Activated T-cell treated with anti-CD3 and anti-CD28 coated beads, Interleukin-2, amount 50 U/mL, for 4 hours (primary cell): Measurements from ENCODE around the gene CCDC86. TPM values are rescaled to one million over a fixed set of nuclear protein-coding genes. Genes with fewer than 3 reads are reported as not detected.
A peak's percentile ranks its signal among the peaks of the same experiment; 100 is the strongest.

Experiments
- ATAC-seq, 2 donors: fragments of 200-7000 bp; cut with Tn5 transposase; one replicate each; pipeline ENCODE4 v1.10.0; 2021
- DNase-seq: peaks from one replicate; pipeline ENCODE4 v3.0.0-alpha.2; 2020
- H3K27me3 Mint-ChIP-seq: one replicate; pipeline ENCODE4 v1.8.0; 2021; ENCODE audit warnings: low read depth, mixed read lengths
- H3K36me3 Mint-ChIP-seq: one replicate; pipeline ENCODE4 v1.8.0; 2022; ENCODE audit warnings: mixed read lengths; ENCODE audit not compliant: insufficient read depth
- H3K4me1 Mint-ChIP-seq: one replicate; pipeline ENCODE4 v1.8.0; 2021; ENCODE audit warnings: low read depth, mixed read lengths
- H3K4me3 Mint-ChIP-seq: one replicate; pipeline ENCODE4 v1.8.0; 2021; ENCODE audit warnings: mild to moderate bottlenecking, moderate library complexity, mixed read lengths
- H3K9me3 Mint-ChIP-seq: one replicate; pipeline ENCODE4 v1.8.0; 2021; ENCODE audit warnings: mixed read lengths
- total RNA-seq, 3 donors: library from RNA; stranded (reverse); gene quantifications; one replicate each; pipeline ENCODE4 v1.2.1, GENCODE V29; 2021

CCDC86 gene
- total RNA-seq, 3 donors from 2014 or later: 182 to 218 (median 190) TPM

- no peak for ATAC-seq
- Mint-ChIP-seq H3K4me3 (no peak overlapping the region), H3K36me3 (peaks cover 12% of the 10 kb centered on the region), H3K27me3 (no peaks in the 10 kb centered on the region), H3K4me1 (peaks cover 13% of the 10 kb centered on the region), H3K9me3 (no peaks in the 10 kb centered on the region)
- DNase-seq: no peak
These were observed 32.8 kb downstream of the CCDC86 start for GRCh38 chr11:60874421-60875365.

GRCh38 chr11:60875366-60876167 lies 33.7 kb downstream of the CCDC86 start:
- no peak overlapping the region for H3K4me3 Mint-ChIP-seq
- no peaks in the 10 kb centered on the region for H3K9me3 Mint-ChIP-seq
- H3K27me3 Mint-ChIP-seq: no peaks in the 10 kb centered on the region
- ATAC-seq (no peak), DNase-seq (no peak)
- H3K4me1 Mint-ChIP-seq: peaks cover 13% of the 10 kb centered on the region
- peaks cover 16% of the 10 kb centered on the region for H3K36me3 Mint-ChIP-seq

- Mint-ChIP-seq H3K27me3 (no peaks in the 10 kb centered on the region), H3K36me3 (peaks cover 20% of the 10 kb centered on the region), H3K4me1 (peaks cover 11% of the 10 kb centered on the region), H3K4me3 (no peak overlapping the region), H3K9me3 (no peaks in the 10 kb centered on the region)
- ATAC-seq: no peak
- DNase-seq: no peak
These were observed 34.2 kb downstream of the CCDC86 start for GRCh38 chr11:60876168-60876485.

GRCh38 chr11:60878245-60879101 lies 36.6 kb downstream of the CCDC86 start:
- Mint-ChIP-seq H3K36me3 (peaks cover 34% of the 10 kb centered on the region), H3K4me1 (peaks cover under 1% of the 10 kb centered on the region), H3K4me3 (no peak overlapping the region), H3K27me3 (no peaks in the 10 kb centered on the region), H3K9me3 (no peaks in the 10 kb centered on the region)
- ATAC-seq: no peak
- no peak for DNase-seq

- no peak for ATAC-seq
- H3K4me1 Mint-ChIP-seq: no peaks in the 10 kb centered on the region
- H3K36me3 Mint-ChIP-seq: peaks cover 39% of the 10 kb centered on the region
- H3K4me3 Mint-ChIP-seq: no peak overlapping the region
- H3K27me3 Mint-ChIP-seq: no peaks in the 10 kb centered on the region
- H3K9me3 Mint-ChIP-seq: no peaks in the 10 kb centered on the region
- no peak for DNase-seq
These were observed 37.2 kb downstream of the CCDC86 start for GRCh38 chr11:60879104-60879503.

GRCh38 chr11:60879971-60880588 lies 38.2 kb downstream of the CCDC86 start:
- H3K36me3 Mint-ChIP-seq: peaks cover 41% of the 10 kb centered on the region
- H3K4me3 Mint-ChIP-seq: no peak overlapping the region
- ATAC-seq: no peak
- no peaks in the 10 kb centered on the region for H3K4me1 Mint-ChIP-seq
- H3K27me3 Mint-ChIP-seq: no peaks in the 10 kb centered on the region
- no peak for DNase-seq
- no peaks in the 10 kb centered on the region for H3K9me3 Mint-ChIP-seq

GRCh38 chr11:60880643-60881282 lies 38.9 kb downstream of the CCDC86 start:
- H3K27me3 Mint-ChIP-seq: no peaks in the 10 kb centered on the region
- no peaks in the 10 kb centered on the region for H3K9me3 Mint-ChIP-seq
- peaks cover 47% of the 10 kb centered on the region for H3K36me3 Mint-ChIP-seq
- H3K4me1 Mint-ChIP-seq: no peaks in the 10 kb centered on the region
- H3K4me3 Mint-ChIP-seq: no peak overlapping the region
- ATAC-seq (no peak), DNase-seq (no peak)

GRCh38 chr11:60887556-60887955 lies 45.6 kb downstream of the CCDC86 start:
- Mint-ChIP-seq H3K27me3 (no peaks in the 10 kb centered on the region), H3K9me3 (no peaks in the 10 kb centered on the region), H3K4me1 (no peaks in the 10 kb centered on the region), H3K4me3 (no peak overlapping the region), H3K36me3 (peaks cover 45% of the 10 kb centered on the region)
- ATAC-seq (peak; percentile 67 to 86), DNase-seq (no peak)

- ATAC-seq (no peak), DNase-seq (no peak)
- Mint-ChIP-seq H3K9me3 (no peaks in the 10 kb centered on the region), H3K36me3 (peaks cover 38% of the 10 kb centered on the region), H3K4me3 (no peak overlapping the region), H3K27me3 (no peaks in the 10 kb centered on the region), H3K4me1 (no peaks in the 10 kb centered on the region)
These were observed 48.0 kb downstream of the CCDC86 start for GRCh38 chr11:60889869-60890311.

- Mint-ChIP-seq H3K4me3 (no peak overlapping the region), H3K4me1 (no peaks in the 10 kb centered on the region), H3K36me3 (peaks cover 39% of the 10 kb centered on the region), H3K27me3 (no peaks in the 10 kb centered on the region), H3K9me3 (no peaks in the 10 kb centered on the region)
- ATAC-seq (no peak), DNase-seq (no peak)
These were observed 48.8 kb downstream of the CCDC86 start for GRCh38 chr11:60890696-60891095.

- no peak for DNase-seq
- Mint-ChIP-seq H3K27me3 (no peaks in the 10 kb centered on the region), H3K9me3 (no peaks in the 10 kb centered on the region)
These were observed 49.3 kb downstream of the CCDC86 start for GRCh38 chr11:60891103-60891741.

GRCh38 chr11:60895687-60896086 lies 53.8 kb downstream of the CCDC86 start:
- Mint-ChIP-seq H3K4me1 (no peaks in the 10 kb centered on the region), H3K4me3 (no peak overlapping the region), H3K27me3 (no peaks in the 10 kb centered on the region), H3K36me3 (peaks cover 61% of the 10 kb centered on the region), H3K9me3 (no peaks in the 10 kb centered on the region)
- DNase-seq (no peak), ATAC-seq (no peak)

More at GRCh38 chr11:60891103-60891741, 49.3 kb downstream of the CCDC86 start:
- no peak for ATAC-seq
- Mint-ChIP-seq H3K4me1 (no peaks in the 10 kb centered on the region), H3K36me3 (peaks cover 40% of the 10 kb centered on the region), H3K4me3 (no peak overlapping the region)

- H3K27me3 Mint-ChIP-seq: no peaks in the 10 kb centered on the region
- no peak for ATAC-seq
- H3K36me3 Mint-ChIP-seq: peaks cover 56% of the 10 kb centered on the region
- H3K4me3 Mint-ChIP-seq: no peak overlapping the region
- H3K4me1 Mint-ChIP-seq: peaks cover 1% of the 10 kb centered on the region
- no peak for DNase-seq
- H3K9me3 Mint-ChIP-seq: no peaks in the 10 kb centered on the region
These were observed 55.6 kb downstream of the CCDC86 start for GRCh38 chr11:60897496-60897895.
